Panc1 (cell line): Measurements from ENCODE around the gene HTR3D. TPM values are rescaled to one million over a fixed set of nuclear protein-coding genes. Genes with fewer than 3 reads are reported as not detected.

Experiments used
- ATAC-seq: fragments of 200-7000 bp; cut with Tn5 transposase; 2 replicates; pipeline ENCODE4 v1.9.1; 2020; ENCODE audit warnings: mild to moderate bottlenecking, moderate library complexity
- BruUV-seq: library from RNA; stranded (reverse); fragments of 400-500 nt; replicated peaks from 2 replicates; lab custom pipeline; 2021; lab: Mats Ljungman, UMichigan
- CTCF ChIA-PET: fragments of 300-600 bp; sonication (Branson Sonifier 250); formaldehyde crosslinking; loops from one replicate; lab custom pipeline; 2022; ENCODE audit warnings: antibody characterized with exemption; lab: Charles Lee
- POLR2A ChIA-PET: fragments of 300-600 bp; sonication (Branson Sonifier 250); formaldehyde crosslinking; loops from one replicate; lab custom pipeline; 2022; ENCODE audit warnings: antibody characterized with exemption; lab: Charles Lee
- DNase-seq: peaks from one replicate; pipeline ENCODE4 v3.0.0-alpha.2; 2010; ENCODE audit warnings: low read depth, low spot score
- H3K27ac ChIP-seq: 2 replicates; pipeline ENCODE4 v1.5.1; 2011; ENCODE audit warnings: mild to moderate bottlenecking, low read length, inconsistent platforms
- H3K27me3 ChIP-seq: fragments of 200-500 bp; sonication (Bioruptor generic); 2 replicates; pipeline ENCODE4 v1.6.0; 2014; ENCODE audit warnings: low read length, inconsistent platforms; ENCODE audit not compliant: control insufficient read depth, insufficient read depth
- H3K36me3 ChIP-seq: fragments of 200-500 bp; sonication (Bioruptor generic); 2 replicates; pipeline ENCODE4 v1.5.1; 2014; ENCODE audit warnings: inconsistent platforms, mild to moderate bottlenecking, low read length, moderate library complexity; ENCODE audit not compliant: control insufficient read depth, insufficient read depth
- H3K4me1 ChIP-seq: 2 replicates; pipeline ENCODE4 v1.5.1; 2011; ENCODE audit warnings: inconsistent platforms, mild to moderate bottlenecking, low read length, moderate library complexity; ENCODE audit not compliant: control insufficient read depth, insufficient read depth
- H3K4me3 ChIP-seq, 2 experiments: 2 replicates each; pipeline ENCODE4 v1.5.1; 2011 to 2012; ENCODE audit warnings: low read depth in 2 of 2, low read length in 2 of 2, mild to moderate bottlenecking in 2 of 2, inconsistent platforms in 1 of 2, moderate library complexity in 1 of 2
- H3K9me3 ChIP-seq: fragments of 200-500 bp; sonication (Bioruptor generic); 2 replicates; pipeline ENCODE4 v1.5.1; 2014; ENCODE audit warnings: low read depth, mild to moderate bottlenecking, inconsistent platforms, low read length, moderate library complexity; ENCODE audit not compliant: control insufficient read depth, insufficient read depth
- CTCF ChIP-seq: fragments of 450-650 bp; IDR thresholded peaks from 2 replicates; pipeline ENCODE4 v1.5.1; 2017; ENCODE audit warnings: mild to moderate bottlenecking
- POLR2AphosphoS5 ChIP-seq: IDR thresholded peaks from 2 replicates; pipeline ENCODE4 v1.6.1; 2012; ENCODE audit warnings: mild to moderate bottlenecking, low read depth, low read length, moderate library complexity
- SIN3A ChIP-seq: IDR thresholded peaks from 2 replicates; pipeline ENCODE4 v1.6.1; 2012; ENCODE audit warnings: low read depth, mild to moderate bottlenecking, low read length, moderate library complexity, borderline replicate concordance; ENCODE audit not compliant: insufficient read depth
- TCF7L2 ChIP-seq: IDR thresholded peaks from 2 replicates; pipeline ENCODE4 v1.6.1; 2011; ENCODE audit warnings: mild to moderate bottlenecking, low read depth, low read length, inconsistent platforms
- in situ Hi-C: cut with HindIII; loops from 2 replicates; pipeline ENCODE4 v1.10.0; 2016; ENCODE audit warnings: low sequenced_read_pairs, low pct_unique_long_range_greater_than_20kb
- intact Hi-C: fragments of 100-400 bp; cut with micrococcal nuclease; formaldehyde crosslinking; loops from one replicate; pipeline ENCODE4 v1.10.0; 2022; ENCODE audit not compliant: unreplicated experiment
- total RNA-seq: library from RNA; stranded (reverse); gene quantifications from one replicate; pipeline ENCODE4 v1.2.1, GENCODE V29; 2021; ENCODE audit not compliant: unreplicated experiment
- TF ChIP-seq, protein P1 (sequence below), 2 experiments: IDR thresholded peaks; 2 replicates each; pipeline ENCODE4 v1.6.1; 2011 to 2012; ENCODE audit warnings: low read depth in 2 of 2, control low read depth in 1 of 2, low read length in 1 of 2, mild to moderate bottlenecking in 1 of 2, moderate library complexity in 1 of 2; ENCODE audit not compliant: insufficient read depth in 1 of 2

Gene HTR3D
- total RNA-seq, 1 experiment from 2014 or later, result not detected

DNA sequence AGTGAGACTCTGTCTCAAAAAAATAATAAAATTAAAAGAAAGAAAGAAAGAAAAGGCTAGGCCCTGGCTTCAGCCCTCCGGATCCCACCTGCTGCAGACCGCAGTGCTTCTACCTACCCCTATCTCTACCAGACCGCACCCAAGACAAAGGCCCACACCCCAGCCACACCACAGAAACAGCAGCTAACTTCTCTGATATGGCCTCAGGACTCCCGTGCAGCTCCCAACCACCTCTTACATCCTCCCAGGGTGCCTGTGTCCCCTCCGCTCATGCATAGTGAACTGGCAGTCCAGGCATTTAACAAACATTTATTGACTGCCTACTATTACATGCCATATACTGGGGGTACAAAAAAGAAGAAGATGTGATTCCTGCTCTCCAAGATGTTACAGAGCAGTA, 14.5 kb downstream of the HTR3D start:
- Histone ChIP-seq H3K9me3 (no peaks in the 10 kb centered on the region), H3K4me3 (no peak overlapping the region), H3K36me3 (no peaks in the 10 kb centered on the region), H3K27ac (no peak overlapping the region), H3K27me3 (no peaks in the 10 kb centered on the region), H3K4me1 (no peaks in the 10 kb centered on the region)
- POLR2A ChIA-PET, result no interaction called here
- DNase-seq (no peak), ATAC-seq (no peak)
- CTCF ChIA-PET, result no interaction called here
- in situ Hi-C loops (no loop called here), intact Hi-C loops (loop anchor here (10.0 kb wide), 1 partner anchor 89 kb away; the partner anchor contains the start of gene EIF2B5)
- no TSS peak for BruUV-seq
- TF ChIP-seq TCF7L2, result no peak
- TF ChIP-seq, protein P1, sequence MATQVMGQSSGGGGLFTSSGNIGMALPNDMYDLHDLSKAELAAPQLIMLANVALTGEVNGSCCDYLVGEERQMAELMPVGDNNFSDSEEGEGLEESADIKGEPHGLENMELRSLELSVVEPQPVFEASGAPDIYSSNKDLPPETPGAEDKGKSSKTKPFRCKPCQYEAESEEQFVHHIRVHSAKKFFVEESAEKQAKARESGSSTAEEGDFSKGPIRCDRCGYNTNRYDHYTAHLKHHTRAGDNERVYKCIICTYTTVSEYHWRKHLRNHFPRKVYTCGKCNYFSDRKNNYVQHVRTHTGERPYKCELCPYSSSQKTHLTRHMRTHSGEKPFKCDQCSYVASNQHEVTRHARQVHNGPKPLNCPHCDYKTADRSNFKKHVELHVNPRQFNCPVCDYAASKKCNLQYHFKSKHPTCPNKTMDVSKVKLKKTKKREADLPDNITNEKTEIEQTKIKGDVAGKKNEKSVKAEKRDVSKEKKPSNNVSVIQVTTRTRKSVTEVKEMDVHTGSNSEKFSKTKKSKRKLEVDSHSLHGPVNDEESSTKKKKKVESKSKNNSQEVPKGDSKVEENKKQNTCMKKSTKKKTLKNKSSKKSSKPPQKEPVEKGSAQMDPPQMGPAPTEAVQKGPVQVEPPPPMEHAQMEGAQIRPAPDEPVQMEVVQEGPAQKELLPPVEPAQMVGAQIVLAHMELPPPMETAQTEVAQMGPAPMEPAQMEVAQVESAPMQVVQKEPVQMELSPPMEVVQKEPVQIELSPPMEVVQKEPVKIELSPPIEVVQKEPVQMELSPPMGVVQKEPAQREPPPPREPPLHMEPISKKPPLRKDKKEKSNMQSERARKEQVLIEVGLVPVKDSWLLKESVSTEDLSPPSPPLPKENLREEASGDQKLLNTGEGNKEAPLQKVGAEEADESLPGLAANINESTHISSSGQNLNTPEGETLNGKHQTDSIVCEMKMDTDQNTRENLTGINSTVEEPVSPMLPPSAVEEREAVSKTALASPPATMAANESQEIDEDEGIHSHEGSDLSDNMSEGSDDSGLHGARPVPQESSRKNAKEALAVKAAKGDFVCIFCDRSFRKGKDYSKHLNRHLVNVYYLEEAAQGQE (IDR thresholded peaks at IDR 0.05; ENCODE audit: insufficient read depth in 1 of 2, low read depth in 2 of 2, low read length in 1 of 2), result no peak
- TF ChIP-seq POLR2AphosphoS5, result no peak
- no peak for TF ChIP-seq SIN3A
- no peak for TF ChIP-seq CTCF

GRCh38 chr3:184050217-184050847, 18.8 kb downstream of the HTR3D start:
- Histone ChIP-seq H3K9me3 (no peaks in the 10 kb centered on the region), H3K36me3 (no peaks in the 10 kb centered on the region), H3K27me3 (0 out of 2 replicates have a peak, but pooled peaks cover 3% of the 10 kb centered on the region), H3K4me1 (no peaks in the 10 kb centered on the region), H3K4me3 (no peak overlapping the region), H3K27ac (no peak overlapping the region)
- POLR2A ChIA-PET, result interaction anchor here (0.6 kb wide), 1 partner anchor 51 kb away, joined by 3 read pairs; no protein-coding TSS in a partner anchor
- ATAC-seq, result no peak
- in situ Hi-C loops (no loop called here), intact Hi-C loops (no loop called here)
- BruUV-seq, result no TSS peak
- CTCF ChIA-PET, result no interaction called here
- DNase-seq, result no peak
- TF ChIP-seq SIN3A (no peak), POLR2AphosphoS5 (no peak), TCF7L2 (no peak), CTCF (no peak)
- TF ChIP-seq, protein P1 (IDR thresholded peaks at IDR 0.05; ENCODE audit: insufficient read depth in 1 of 2, low read depth in 2 of 2, low read length in 1 of 2), result no peak
